Stimulated activated naive B cell treated with anti-CD40 and anti-IgM and Interleukin-4, amounts not matched to agents 10 μg/mL and 1 μg/mL and 100 μg/mL, for 72 hours (primary cell): ENCODE data around the gene CXCR5.
A peak's percentile ranks its signal among the peaks of the same experiment; 100 is the strongest.

Source experiments
- ATAC-seq, 2 donors: fragments of 150-1000 bp; cut with Tn5 transposase; replicated peaks; 2 replicates each; pipeline ENCODE4 v1.10.0; 2021; ENCODE audit warnings: moderate library complexity in 1 of 2
- DNase-seq: peaks from one replicate; pipeline ENCODE4 v3.0.0; 2021
- H3K27ac Mint-ChIP-seq: one replicate; pipeline ENCODE4 v1.8.0; 2022; ENCODE audit warnings: mild to moderate bottlenecking, mixed read lengths
- H3K27me3 Mint-ChIP-seq, 2 donors: one replicate each; pipeline ENCODE4 v1.8.0; 2022; ENCODE audit warnings: mixed read lengths in 2 of 2
- H3K36me3 Mint-ChIP-seq, 2 donors: one replicate each; pipeline ENCODE4 v1.8.0; 2022; ENCODE audit warnings: mixed read lengths in 2 of 2, mild to moderate bottlenecking in 1 of 2
- H3K4me1 Mint-ChIP-seq, 2 donors: one replicate each; pipeline ENCODE4 v1.8.0; 2022; ENCODE audit warnings: mixed read lengths in 2 of 2, mild to moderate bottlenecking in 1 of 2
- H3K4me3 Mint-ChIP-seq, 2 donors: one replicate each; pipeline ENCODE4 v1.8.0; 2022; ENCODE audit warnings: mild to moderate bottlenecking in 2 of 2, mixed read lengths in 2 of 2, moderate library complexity in 1 of 2
- H3K9me3 Mint-ChIP-seq, 2 donors: one replicate each; pipeline ENCODE4 v1.8.0; 2022; ENCODE audit warnings: mixed read lengths in 2 of 2, mild to moderate bottlenecking in 1 of 2

CXCR5 gene

GRCh38 chr11:118908901-118909618, 25.4 kb downstream of the CXCR5 start:
- peaks cover 46 to 68% of the 10 kb centered on the region in 2 donors for H3K4me1 Mint-ChIP-seq
- no peak overlapping the region for H3K4me3 Mint-ChIP-seq
- H3K36me3 Mint-ChIP-seq, result peaks cover 15 to 19% of the 10 kb centered on the region in 2 donors
- no peaks in the 10 kb centered on the region for H3K9me3 Mint-ChIP-seq
- H3K27me3 Mint-ChIP-seq, result no peaks in the 10 kb centered on the region
- peak overlapping the region; percentile 51 for H3K27ac Mint-ChIP-seq
- DNase-seq (no peak), ATAC-seq (no peak)

- H3K4me3 Mint-ChIP-seq, result no peak overlapping the region
- peak overlapping the region; percentile 31 for H3K27ac Mint-ChIP-seq
Measured at GRCh38 chr11:118909619-118910308, 26.1 kb downstream of the CXCR5 start.

GRCh38 chr11:118910309-118911112, 26.8 kb downstream of the CXCR5 start:
- H3K36me3 Mint-ChIP-seq, result peaks cover 17 to 19% of the 10 kb centered on the region in 2 donors
- H3K27ac Mint-ChIP-seq, result peak overlapping the region; percentile 89
- ATAC-seq (no peak), DNase-seq (no peak)
- H3K4me1 Mint-ChIP-seq, result peaks cover 61 to 83% of the 10 kb centered on the region in 2 donors
- no peaks in the 10 kb centered on the region for H3K9me3 Mint-ChIP-seq
- peak overlapping the region; percentile 32 to 60 for H3K4me3 Mint-ChIP-seq
- H3K27me3 Mint-ChIP-seq, result no peaks in the 10 kb centered on the region

More at GRCh38 chr11:118909619-118910308, 26.1 kb downstream of the CXCR5 start:
- H3K36me3 Mint-ChIP-seq, result peaks cover 15 to 19% of the 10 kb centered on the region in 2 donors
- H3K27me3 Mint-ChIP-seq, result no peaks in the 10 kb centered on the region
- no peaks in the 10 kb centered on the region for H3K9me3 Mint-ChIP-seq
- H3K4me1 Mint-ChIP-seq, result peaks cover 53 to 75% of the 10 kb centered on the region in 2 donors
- no peak for DNase-seq
- ATAC-seq, result no peak

GRCh38 chr11:118911113-118911879, 27.6 kb downstream of the CXCR5 start:
- DNase-seq, result no peak

GRCh38 chr11:118911880-118912741, 28.4 kb downstream of the CXCR5 start:
- no peaks in the 10 kb centered on the region for H3K9me3 Mint-ChIP-seq
- ATAC-seq, result peak; percentile 26 to 40
- DNase-seq, result no peak
- peaks cover 75 to 92% of the 10 kb centered on the region in 2 donors for H3K4me1 Mint-ChIP-seq
- peaks cover 15 to 26% of the 10 kb centered on the region in 2 donors for H3K36me3 Mint-ChIP-seq
- no peaks in the 10 kb centered on the region for H3K27me3 Mint-ChIP-seq
- H3K27ac Mint-ChIP-seq, result peak overlapping the region; percentile 93
- H3K4me3 Mint-ChIP-seq, result peak overlapping the region; percentile 56 to 60

More at GRCh38 chr11:118911113-118911879, 27.6 kb downstream of the CXCR5 start:
- ATAC-seq, result no peak
- Mint-ChIP-seq H3K36me3 (peaks cover 17 to 20% of the 10 kb centered on the region in 2 donors), H3K4me1 (peaks cover 68 to 91% of the 10 kb centered on the region in 2 donors), H3K9me3 (no peaks in the 10 kb centered on the region), H3K27me3 (no peaks in the 10 kb centered on the region), H3K27ac (peak overlapping the region; percentile 93), H3K4me3 (peak overlapping the region; percentile 56 to 60)

GRCh38 chr11:118912742-118913410, 29.2 kb downstream of the CXCR5 start:
- DNase-seq (no peak), ATAC-seq (peak; percentile 24 to 26)
- Mint-ChIP-seq H3K27me3 (no peaks in the 10 kb centered on the region), H3K4me1 (peaks cover 75 to 92% of the 10 kb centered on the region in 2 donors), H3K27ac (peak overlapping the region; percentile 93), H3K4me3 (peak overlapping the region; percentile 47 to 50), H3K36me3 (peaks cover 9 to 20% of the 10 kb centered on the region in 2 donors), H3K9me3 (no peaks in the 10 kb centered on the region)

- no peak for DNase-seq
- peaks cover 8 to 16% of the 10 kb centered on the region in 2 donors for H3K36me3 Mint-ChIP-seq
- peak; percentile 6 to 12 for ATAC-seq
- H3K9me3 Mint-ChIP-seq, result no peaks in the 10 kb centered on the region
- peak overlapping the region; percentile 93 for H3K27ac Mint-ChIP-seq
- peaks cover 78 to 96% of the 10 kb centered on the region in 2 donors for H3K4me1 Mint-ChIP-seq
- peak overlapping the region; percentile 47 to 50 for H3K4me3 Mint-ChIP-seq
- H3K27me3 Mint-ChIP-seq, result no peaks in the 10 kb centered on the region
Measured at GRCh38 chr11:118913411-118914125, 29.9 kb downstream of the CXCR5 start.

- no peaks in the 10 kb centered on the region for H3K27me3 Mint-ChIP-seq
- peaks cover 79 to 96% of the 10 kb centered on the region in 2 donors for H3K4me1 Mint-ChIP-seq
- peak overlapping the region; percentile 92 for H3K27ac Mint-ChIP-seq
- H3K9me3 Mint-ChIP-seq, result no peaks in the 10 kb centered on the region
- DNase-seq (no peak), ATAC-seq (peak; percentile 35 to 41)
- peaks cover 8 to 11% of the 10 kb centered on the region in 2 donors for H3K36me3 Mint-ChIP-seq
- peak overlapping the region; percentile 17 to 69 for H3K4me3 Mint-ChIP-seq
Measured at GRCh38 chr11:118914178-118914918, 30.7 kb downstream of the CXCR5 start.

GRCh38 chr11:118914987-118915386, 31.3 kb downstream of the CXCR5 start:
- Mint-ChIP-seq H3K27ac (peak overlapping the region; percentile 92), H3K4me3 (peak overlapping the region in 1 of 2 donors; percentile 13), H3K9me3 (no peaks in the 10 kb centered on the region), H3K36me3 (peaks cover 8 to 11% of the 10 kb centered on the region in 2 donors), H3K27me3 (no peaks in the 10 kb centered on the region), H3K4me1 (peaks cover 82 to 96% of the 10 kb centered on the region in 2 donors)
- DNase-seq, result no peak
- ATAC-seq, result peak; percentile 44 to 51

GRCh38 chr11:118915396-118915795, 31.7 kb downstream of the CXCR5 start:
- no peak for DNase-seq
- Mint-ChIP-seq H3K4me3 (peak overlapping the region in 1 of 2 donors; percentile 13), H3K9me3 (no peaks in the 10 kb centered on the region), H3K27ac (peak overlapping the region; percentile 92), H3K36me3 (peaks cover 8 to 11% of the 10 kb centered on the region in 2 donors), H3K27me3 (no peaks in the 10 kb centered on the region), H3K4me1 (peaks cover 86 to 100% of the 10 kb centered on the region in 2 donors)
- ATAC-seq, result no peak
